Testis (tissue), 3 donors: ENCODE data around the gene CACNA2D3. TPM values are rescaled to one million over a fixed set of nuclear protein-coding genes. Genes with fewer than 3 reads are reported as not detected.

Experiments used
- DNase-seq: peaks from one replicate; pipeline ENCODE4 v3.0.0-alpha.2; 2019
- H3K27ac ChIP-seq, 2 donors: fragments of 200-600 bp; sonication (generic); one replicate each; pipeline ENCODE4 v1.5.1; 2019
- H3K27me3 ChIP-seq: fragments of 200-600 bp; sonication (generic); one replicate; pipeline ENCODE4 v1.5.1; 2019
- H3K36me3 ChIP-seq: fragments of 200-600 bp; sonication (generic); one replicate; pipeline ENCODE4 v1.5.1; 2017; ENCODE audit warnings: low read depth; ENCODE audit errors: missing control alignments
- H3K4me1 ChIP-seq: fragments of 200-600 bp; sonication (generic); one replicate; pipeline ENCODE4 v1.5.1; 2019
- H3K4me3 ChIP-seq, 2 donors: fragments of 200-600 bp; sonication (generic); one replicate each; pipeline ENCODE4 v1.5.1; 2017 to 2019
- H3K9me3 ChIP-seq: fragments of 200-600 bp; sonication (generic); one replicate; pipeline ENCODE4 v1.5.1; 2017
- CTCF ChIP-seq, 3 experiments: fragments of 450-650 bp in 2 of 3; fragments of 200-600 bp in 1 of 3; sonication (generic) in 1 of 3; IDR thresholded peaks; one replicate each; pipeline ENCODE4 v1.5.1; 2016 to 2019; ENCODE audit warnings: antibody characterized with exemption in 3 of 3, mild to moderate bottlenecking in 2 of 3, moderate library complexity in 1 of 3
- POLR2A ChIP-seq: fragments of 450-650 bp; IDR thresholded peaks from one replicate; pipeline ENCODE4 v1.6.1; 2017; ENCODE audit warnings: antibody characterized with exemption, mild to moderate bottlenecking, moderate library complexity
- WGBS, 2 donors: methylation state at CpG; one replicate each; pipeline ENCODE4 v1.1.5; 2018; 5-methylcytosine and 5-hydroxymethylcytosine counted together
- intact Hi-C: fragments of 100-400 bp; cut with DNase I; formaldehyde crosslinking; loops from one replicate; pipeline ENCODE4 v1.15.1; 2023; ENCODE audit warnings: low total_unique reads
- polyA plus RNA-seq: library from polyadenylated mRNA; stranded (reverse); fragments of 350-450 nt; fragmentation: Illumina TruSeq; extraction: RNeasy Lipid Tissue Mini Kit (QIAGEN cat#74804); gene quantifications from one replicate; pipeline ENCODE4 v1.2.3, GENCODE V29; 2014; ENCODE audit warnings: low read depth, low replicate concordance; ENCODE audit not compliant: insufficient read depth
- total RNA-seq, 2 donors: library from RNA; depleted of rRNA; stranded (reverse); fragments of >200 nt; gene quantifications; one replicate each; pipeline ENCODE4 v1.2.3, GENCODE V29; 2016

Gene CACNA2D3
- total and polyA plus RNA-seq, 3 donors from 2014 or later: 10.1 to 16.5 (median 11.2) TPM

GRCh38 chr3:54481606-54482365, 359.4 kb downstream of the CACNA2D3 start:
- Histone ChIP-seq H3K4me3 (no peak overlapping the region), H3K9me3 (no peaks in the 10 kb centered on the region), H3K36me3 (no peaks in the 10 kb centered on the region), H3K27ac (no peak overlapping the region), H3K4me1 (no peaks in the 10 kb centered on the region), H3K27me3 (no peaks in the 10 kb centered on the region)
- DNase-seq: no peak
- intact Hi-C loops: no loop called here
- TF ChIP-seq CTCF (IDR thresholded peaks at IDR 0.05) (no peak), POLR2A (no peak)
- 73% methylated on average over 8 of the region's 8 CpGs for WGBS, 2 donors

- no peak for DNase-seq
- WGBS, 2 donors: 72 to 73% methylated on average over 6 of the region's 6 CpGs
- H3K27ac ChIP-seq: no peak overlapping the region
- no peaks in the 10 kb centered on the region for H3K4me1 ChIP-seq
- no peaks in the 10 kb centered on the region for H3K9me3 ChIP-seq
- no peaks in the 10 kb centered on the region for H3K36me3 ChIP-seq
- H3K27me3 ChIP-seq: no peaks in the 10 kb centered on the region
- TF ChIP-seq CTCF (IDR thresholded peaks at IDR 0.05) (no peak), POLR2A (no peak)
- intact Hi-C loops: no loop called here
- no peak overlapping the region for H3K4me3 ChIP-seq
Observed at GRCh38 chr3:54484334-54484733, 362.0 kb downstream of the CACNA2D3 start.

- intact Hi-C loops: no loop called here
- Histone ChIP-seq H3K4me1 (no peaks in the 10 kb centered on the region), H3K27me3 (no peaks in the 10 kb centered on the region), H3K9me3 (no peaks in the 10 kb centered on the region), H3K27ac (no peak overlapping the region), H3K4me3 (no peak overlapping the region), H3K36me3 (no peaks in the 10 kb centered on the region)
- DNase-seq: no peak
- 86 to 97% methylated on average over 1 of the region's 1 CpG for WGBS, 2 donors
- TF ChIP-seq CTCF (IDR thresholded peaks at IDR 0.05): no peak
- no peak for TF ChIP-seq POLR2A
Observed at GRCh38 chr3:54486317-54486716, 364.0 kb downstream of the CACNA2D3 start.

- WGBS, 2 donors: 93 to 96% methylated on average over 5 of the region's 5 CpGs
- Histone ChIP-seq H3K4me1 (no peaks in the 10 kb centered on the region), H3K9me3 (no peaks in the 10 kb centered on the region), H3K27ac (no peak overlapping the region), H3K27me3 (no peaks in the 10 kb centered on the region), H3K4me3 (no peak overlapping the region), H3K36me3 (no peaks in the 10 kb centered on the region)
- intact Hi-C loops: no loop called here
- no peak for TF ChIP-seq POLR2A
- TF ChIP-seq CTCF (IDR thresholded peaks at IDR 0.05): no peak
- no peak for DNase-seq
Observed at GRCh38 chr3:54488297-54488696, 365.9 kb downstream of the CACNA2D3 start.

GRCh38 chr3:54494209-54494608, 371.9 kb downstream of the CACNA2D3 start:
- WGBS, 2 donors: 94 to 96% methylated on average over 4 of the region's 4 CpGs
- Histone ChIP-seq H3K4me1 (no peaks in the 10 kb centered on the region), H3K36me3 (no peaks in the 10 kb centered on the region), H3K27ac (no peak overlapping the region), H3K4me3 (no peak overlapping the region), H3K27me3 (no peaks in the 10 kb centered on the region), H3K9me3 (no peaks in the 10 kb centered on the region)
- TF ChIP-seq POLR2A (no peak), CTCF (IDR thresholded peaks at IDR 0.05) (no peak)
- intact Hi-C loops: no loop called here
- DNase-seq: no peak
